HEK293T (cell line): ENCODE data around the gene AKR1B15.

Source experiments
- CTCF ChIA-PET: fragments of 350-600 bp; formaldehyde crosslinking; extraction: SDS; loops from one replicate; lab custom pipeline; 2021; ENCODE audit warnings: antibody characterized with exemption, inconsistent platforms; lab: Yijun Ruan, JAX
- POLR2A ChIA-PET: fragments of 350-600 bp; formaldehyde crosslinking; extraction: SDS; loops from one replicate; lab custom pipeline; 2020; ENCODE audit warnings: antibody characterized with exemption, inconsistent platforms; lab: Yijun Ruan, JAX
- DNase-seq: peaks from one replicate; pipeline ENCODE4 v3.0.0; 2012; ENCODE audit warnings: mixed read lengths; ENCODE audit errors: extremely low spot score
- ARNT ChIP-seq: fragments of 450-650 bp; IDR thresholded peaks from 2 replicates; pipeline ENCODE4 v1.6.1; 2017; ENCODE audit warnings: mild to moderate bottlenecking
- BHLHE40 ChIP-seq: fragments of 450-650 bp; IDR thresholded peaks from 2 replicates; pipeline ENCODE4 v1.6.1; 2016; ENCODE audit warnings: mild to moderate bottlenecking, moderate library complexity, borderline replicate concordance
- CTBP1 ChIP-seq: fragments of 450-650 bp; IDR thresholded peaks from 2 replicates; pipeline ENCODE4 v1.6.1; 2016; ENCODE audit warnings: borderline replicate concordance
- ELF4 ChIP-seq: fragments of 450-650 bp; IDR thresholded peaks from 2 replicates; pipeline ENCODE4 v1.6.1; 2017; ENCODE audit warnings: antibody characterized with exemption
- FOXA1 ChIP-seq: fragments of 450-650 bp; IDR thresholded peaks from 2 replicates; pipeline ENCODE4 v1.6.1; 2016; ENCODE audit warnings: mild to moderate bottlenecking
- FOXK2 ChIP-seq: fragments of 450-650 bp; IDR thresholded peaks from 2 replicates; pipeline ENCODE4 v1.6.1; 2016; ENCODE audit warnings: mild to moderate bottlenecking
- FOXM1 ChIP-seq: fragments of 450-650 bp; IDR thresholded peaks from 2 replicates; pipeline ENCODE4 v1.6.1; 2017; ENCODE audit warnings: mild to moderate bottlenecking, borderline replicate concordance
- HDGF ChIP-seq: fragments of 450-650 bp; IDR thresholded peaks from 2 replicates; pipeline ENCODE4 v1.6.1; 2017; ENCODE audit warnings: antibody characterized with exemption, borderline replicate concordance
- L3MBTL2 ChIP-seq: fragments of 450-650 bp; conservative IDR thresholded peaks from 2 replicates; pipeline ENCODE4 v1.6.1; 2016; ENCODE audit warnings: mild to moderate bottlenecking
- LEF1 ChIP-seq: fragments of 450-650 bp; IDR thresholded peaks from 2 replicates; pipeline ENCODE4 v1.6.1; 2017; ENCODE audit warnings: mild to moderate bottlenecking, borderline replicate concordance
- NFRKB ChIP-seq: fragments of 450-650 bp; IDR thresholded peaks from 2 replicates; pipeline ENCODE4 v1.6.1; 2016; ENCODE audit warnings: mild to moderate bottlenecking, moderate library complexity
- PKNOX1 ChIP-seq: fragments of 450-650 bp; IDR thresholded peaks from 2 replicates; pipeline ENCODE4 v1.6.1; 2016
- SP1 ChIP-seq: fragments of 450-650 bp; IDR thresholded peaks from 2 replicates; pipeline ENCODE4 v1.6.1; 2017
- SUZ12 ChIP-seq: fragments of 450-650 bp; IDR thresholded peaks from 2 replicates; pipeline ENCODE4 v1.6.1; 2016; ENCODE audit warnings: mild to moderate bottlenecking
- TARDBP ChIP-seq: fragments of 450-650 bp; IDR thresholded peaks from 2 replicates; pipeline ENCODE4 v1.6.1; 2016
- ZNF384 ChIP-seq: fragments of 450-650 bp; IDR thresholded peaks from 2 replicates; pipeline ENCODE4 v1.6.1; 2016

AKR1B15 gene

GRCh38 chr7:134622303-134622995, 73.5 kb downstream of the AKR1B15 start:
- ChIA-PET CTCF (no interaction called here), POLR2A (no interaction called here)
- DNase-seq: no peak
- no peak for TF ChIP-seq CTBP1
- no peak for TF ChIP-seq NFRKB
- no peak for TF ChIP-seq FOXM1
- no peak for TF ChIP-seq L3MBTL2
- TF ChIP-seq HDGF: no peak
- TF ChIP-seq LEF1: no peak
- TF ChIP-seq FOXK2: no peak
- no peak for TF ChIP-seq ARNT
- TF ChIP-seq TARDBP: no peak

GRCh38 chr7:134623193-134623592, 74.3 kb downstream of the AKR1B15 start:
- TF ChIP-seq ELF4 (no peak), LEF1 (no peak), FOXA1 (no peak), ZNF384 (no peak), SP1 (no peak), HDGF (no peak), CTBP1 (no peak), TARDBP (no peak), FOXM1 (no peak), SUZ12 (no peak), PKNOX1 (no peak), BHLHE40 (no peak), L3MBTL2 (no peak), ARNT (no peak), FOXK2 (no peak), NFRKB (no peak)
- ChIA-PET POLR2A (no interaction called here), CTCF (no interaction called here)
- DNase-seq: no peak

- POLR2A ChIA-PET: interaction anchor here (0.5 kb wide), 1 partner anchor 361 kb away, joined by 3 read pairs; no protein-coding TSS in a partner anchor
- CTCF ChIA-PET: no interaction called here
- no peak for DNase-seq
- TF ChIP-seq ELF4: no peak
- TF ChIP-seq FOXM1: no peak
- TF ChIP-seq PKNOX1: no peak
- TF ChIP-seq FOXK2: no peak
- no peak for TF ChIP-seq TARDBP
- no peak for TF ChIP-seq SUZ12
- no peak for TF ChIP-seq ZNF384
- TF ChIP-seq CTBP1: no peak
- no peak for TF ChIP-seq LEF1
- no peak for TF ChIP-seq ARNT
Measured at GRCh38 chr7:134625550-134625949, 76.6 kb downstream of the AKR1B15 start.

- no peak for DNase-seq
- TF ChIP-seq ZNF384 (no peak), FOXM1 (no peak), HDGF (no peak), SUZ12 (no peak), TARDBP (no peak), CTBP1 (no peak), NFRKB (no peak), LEF1 (no peak), BHLHE40 (no peak), ARNT (no peak), PKNOX1 (no peak), L3MBTL2 (no peak), FOXK2 (no peak)
- ChIA-PET CTCF (no interaction called here), POLR2A (no interaction called here)
Measured at GRCh38 chr7:134627109-134627774, 78.3 kb downstream of the AKR1B15 start.

DNA sequence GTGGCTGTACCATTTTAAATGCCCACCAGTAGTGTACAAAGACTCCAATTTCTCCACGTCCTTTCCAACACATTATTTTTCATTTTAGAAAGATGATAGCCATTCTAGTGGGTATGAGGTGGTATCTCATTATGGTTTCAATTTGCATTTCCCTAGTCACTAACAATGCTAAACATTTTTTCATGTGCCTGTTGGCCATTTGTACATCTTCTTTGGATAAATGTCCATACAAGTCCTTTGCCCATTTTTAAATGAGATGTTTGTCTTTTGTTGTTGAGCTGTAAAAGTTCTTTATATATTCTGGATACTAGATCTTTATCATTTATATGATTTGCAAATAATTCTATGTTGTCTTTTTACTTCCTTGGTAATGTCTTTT, 78.9 kb downstream of the AKR1B15 start:
- ChIA-PET POLR2A (no interaction called here), CTCF (no interaction called here)
- no peak for DNase-seq
- TF ChIP-seq SP1: no peak
- TF ChIP-seq PKNOX1: no peak
- TF ChIP-seq FOXA1: no peak
